HT1080 (cell line): Measurements from ENCODE around the gene DLG2. TPM values are rescaled to one million over a fixed set of nuclear protein-coding genes. Genes with fewer than 3 reads are reported as not detected.
"Not testable (repeated sequence)": the region's sequence is repeated elsewhere in the genome, so short reads cannot be mapped to it uniquely, and the experiment has no call there.

Experiments
- DNase-seq: peaks from one replicate; pipeline ENCODE4 v3.0.0-alpha.2; 2015; ENCODE audit warnings: low read depth
- total RNA-seq: library from RNA; depleted of rRNA; stranded (reverse); fragments of >200 nt; shearing (Covaris generic); gene quantifications from 2 replicates; pipeline ENCODE4 v1.2.3, GENCODE V29; 2014

The DLG2 gene
- total RNA-seq, 1 experiment from 2014 or later: 0.34 TPM

GRCh38 chr11:83751041-83751440 lies 1876.1 kb downstream of the DLG2 start:
- DNase-seq: no peak

GRCh38 chr11:83746921-83747585 lies 1880.1 kb downstream of the DLG2 start:
- DNase-seq: no peak

- DNase-seq: no peak
Measured at GRCh38 chr11:83744620-83745192, 1882.4 kb downstream of the DLG2 start.

GRCh38 chr11:83736684-83737083 lies 1890.5 kb downstream of the DLG2 start:
- no peak for DNase-seq

- no peak for DNase-seq
Measured at GRCh38 chr11:83734120-83734519, 1893.0 kb downstream of the DLG2 start.

- not testable (repeated sequence) for DNase-seq
Measured at GRCh38 chr11:83731288-83731687, 1895.9 kb downstream of the DLG2 start.

DNA sequence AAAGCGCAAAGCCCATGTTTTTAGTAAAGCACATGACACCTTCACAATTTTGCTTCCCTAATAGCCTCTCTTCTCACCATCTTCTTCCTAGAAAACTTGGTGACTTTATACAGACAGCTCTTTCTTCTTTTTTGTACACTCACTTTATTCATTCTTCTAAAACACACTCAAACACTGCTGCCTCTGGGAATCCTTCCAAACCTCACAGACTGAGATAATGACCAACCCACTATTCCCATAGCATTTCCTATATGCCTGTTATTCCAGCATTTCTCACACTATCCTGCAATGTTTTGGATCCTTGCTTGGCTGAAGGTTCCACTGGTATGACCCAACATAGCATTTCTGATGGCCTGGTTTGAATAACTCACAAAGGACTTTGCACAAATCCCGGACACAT lies 1898.9 kb downstream of the DLG2 start:
- DNase-seq: no peak

- DNase-seq: no peak
Measured at GRCh38 chr11:83727251-83727650, 1899.9 kb downstream of the DLG2 start.

GRCh38 chr11:83726316-83726715 lies 1900.8 kb downstream of the DLG2 start:
- DNase-seq: no peak

- no peak for DNase-seq
Measured at GRCh38 chr11:83725728-83726127, 1901.4 kb downstream of the DLG2 start.

DNA sequence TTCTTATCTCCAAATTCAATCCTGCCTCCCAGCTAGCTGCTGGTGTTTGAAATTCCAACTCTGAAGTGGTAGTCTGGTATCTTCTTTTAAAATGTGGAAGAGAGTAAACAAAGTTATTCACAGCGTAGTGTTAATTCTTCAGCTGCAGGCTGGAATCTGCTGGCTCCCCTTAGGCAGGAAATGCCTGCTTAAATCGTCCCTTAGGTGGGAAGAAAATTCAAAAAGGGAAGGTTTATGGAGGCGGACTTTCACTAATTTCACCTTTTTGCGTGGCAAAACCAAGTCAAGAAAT lies 1901.9 kb downstream of the DLG2 start:
- no peak for DNase-seq

- DNase-seq: peak; percentile 52
Measured at GRCh38 chr11:83723999-83724398, 1903.1 kb downstream of the DLG2 start.

DNA sequence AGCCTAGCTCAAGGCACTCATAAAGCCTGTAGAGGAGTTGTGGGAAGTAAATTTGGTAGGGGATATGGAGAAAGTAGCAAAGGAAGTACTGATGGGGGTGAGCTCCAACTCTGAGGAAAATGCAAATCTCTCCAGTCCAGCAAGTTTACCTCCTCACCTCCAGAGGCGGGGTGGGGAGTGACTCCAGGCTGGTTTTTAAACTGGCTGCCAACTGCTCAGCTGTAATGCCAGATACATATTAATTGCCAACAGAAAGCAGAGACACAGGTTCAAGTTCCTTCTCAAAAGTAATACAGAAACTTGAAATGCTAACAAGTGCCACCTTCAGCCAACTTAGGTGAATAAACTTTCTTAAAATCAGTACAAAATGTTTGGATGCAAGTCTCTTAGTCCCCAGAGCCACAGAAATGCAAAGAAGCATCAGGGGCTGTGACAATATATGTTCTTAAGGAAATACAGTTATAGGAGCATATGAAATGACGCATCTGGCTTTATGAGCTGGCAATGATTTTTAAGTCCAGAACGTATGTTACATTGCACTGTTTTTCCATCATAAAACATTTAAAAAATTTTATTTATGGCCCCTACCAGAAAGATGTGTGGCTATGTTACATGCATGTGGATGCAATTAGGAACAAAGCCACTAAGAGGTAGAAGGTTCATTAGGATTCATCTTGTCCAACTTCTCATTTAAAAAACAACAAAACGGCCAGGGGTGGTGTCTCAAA lies 1904.6 kb downstream of the DLG2 start:
- no peak for DNase-seq

GRCh38 chr11:83721263-83721662 lies 1905.9 kb downstream of the DLG2 start:
- DNase-seq: peak; percentile 33

GRCh38 chr11:83720675-83721074 lies 1906.5 kb downstream of the DLG2 start:
- DNase-seq: no peak

DNA sequence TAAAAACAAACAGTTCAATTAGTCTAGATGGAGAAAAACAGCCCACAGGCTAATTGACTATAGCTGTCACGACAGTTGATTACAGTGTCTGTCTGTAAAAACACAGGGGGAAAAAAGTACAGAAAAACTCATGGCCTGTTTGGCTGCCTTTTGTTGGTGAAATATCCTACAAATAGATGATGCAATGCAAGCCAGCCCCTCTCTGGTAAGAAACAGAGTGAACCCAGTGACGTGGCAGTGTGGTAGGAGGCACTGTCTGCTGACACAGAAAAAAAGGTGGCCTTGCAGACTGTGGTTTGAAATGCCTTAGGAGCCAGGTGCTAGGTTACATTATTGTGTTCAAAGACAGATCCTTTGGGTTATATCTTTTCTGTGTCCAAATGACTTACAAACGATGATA lies 1909.6 kb downstream of the DLG2 start:
- DNase-seq: no peak

- DNase-seq: no peak
Measured at GRCh38 chr11:83715927-83716535, 1911.1 kb downstream of the DLG2 start.

DNA sequence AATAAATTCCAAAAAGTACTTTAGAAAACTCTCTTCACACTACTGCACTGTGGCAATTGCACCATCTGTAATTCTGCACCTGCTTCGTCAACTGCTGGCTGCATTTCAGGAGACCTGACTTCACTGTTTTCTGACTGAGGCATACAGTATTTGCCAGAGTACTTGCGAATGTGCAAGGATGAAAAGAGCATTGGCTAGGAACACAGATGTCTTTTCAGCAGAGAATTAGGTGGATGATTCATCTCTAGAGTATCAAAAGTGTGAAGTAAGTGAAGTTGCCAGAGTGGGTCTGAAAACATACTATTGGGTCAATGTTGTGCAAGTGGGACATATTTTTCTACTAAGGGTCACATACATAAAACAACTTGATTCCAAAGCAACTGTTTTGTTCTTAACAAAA lies 1913.4 kb downstream of the DLG2 start:
- DNase-seq: no peak

GRCh38 chr11:83711106-83711527 lies 1916.0 kb downstream of the DLG2 start:
- no peak for DNase-seq

DNA sequence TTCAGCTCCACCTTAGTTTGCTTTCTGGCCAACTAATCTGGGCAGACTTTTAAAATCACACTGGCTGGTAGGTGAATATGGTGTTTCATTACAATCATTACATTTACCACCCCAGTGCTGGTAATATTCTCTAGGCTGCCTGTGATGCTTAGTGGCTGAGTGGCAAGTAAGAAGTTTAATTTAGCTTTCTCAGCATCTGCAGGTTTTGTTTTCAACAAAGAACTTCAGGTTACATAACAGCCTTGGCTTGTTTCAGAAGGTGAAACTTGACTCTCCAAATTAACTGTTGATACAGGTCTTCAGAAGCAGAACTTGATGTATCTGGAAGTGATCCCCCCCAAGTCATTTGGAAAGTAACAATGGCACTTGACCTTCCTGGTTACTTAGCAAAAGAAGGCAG lies 1917.7 kb downstream of the DLG2 start:
- no peak for DNase-seq

DNA sequence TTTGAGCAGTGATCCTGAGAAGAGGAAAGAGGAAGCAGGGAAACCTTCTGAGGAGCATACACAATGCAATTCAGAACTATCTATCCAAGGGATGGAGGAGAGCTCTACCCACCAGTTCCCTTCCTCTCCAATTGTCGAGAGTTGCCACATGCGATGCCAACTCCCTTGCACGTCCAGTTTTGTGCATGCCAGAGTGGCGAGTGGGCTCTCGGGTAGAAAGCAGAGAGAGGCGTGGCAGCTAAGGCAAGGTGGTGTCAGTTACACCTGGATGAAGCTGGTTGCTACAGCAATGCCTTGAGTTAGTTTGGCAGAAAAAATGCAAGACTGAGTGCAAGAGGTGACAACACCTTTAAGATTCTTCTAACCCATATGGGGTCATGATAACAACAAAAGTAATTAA lies 1920.6 kb downstream of the DLG2 start:
- DNase-seq: no peak

GRCh38 chr11:83702796-83703195 lies 1924.3 kb downstream of the DLG2 start:
- no peak for DNase-seq

DNA sequence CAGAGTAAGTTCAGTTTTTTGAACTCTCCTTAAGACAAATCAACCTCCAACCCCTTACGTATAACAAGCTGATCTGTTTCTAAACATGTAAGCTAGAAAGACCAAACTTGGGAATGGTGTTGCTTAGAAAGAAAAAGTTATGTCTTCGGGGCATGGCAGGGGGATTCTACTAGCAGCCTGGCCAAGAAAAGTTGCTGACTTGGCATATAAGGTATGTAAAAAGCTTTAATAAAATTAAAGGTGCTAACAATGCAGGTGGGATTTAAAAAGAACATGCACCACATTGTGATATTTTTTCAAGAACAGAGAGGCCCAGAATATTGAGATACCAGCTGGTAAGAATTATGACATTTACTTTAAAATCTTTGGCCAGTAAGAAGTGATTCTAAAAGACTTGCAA lies 1929.6 kb downstream of the DLG2 start:
- no peak for DNase-seq
